ENCODE results near the gene ETV6.
A peak's percentile ranks its signal among the peaks of the same experiment; 100 is the strongest.

Gene ETV6

GRCh38 chr12:11655842-11656241, 6.4 kb downstream of the ETV6 start:
- Histone ChIP-seq H3K4me3 (ENCODE audit: extremely low read depth, insufficient read depth, low read length, poor library complexity, severe bottlenecking) (no peak overlapping the region), H3K4me1 (ENCODE audit: control insufficient read depth, insufficient read depth, low read length, poor library complexity, severe bottlenecking) (peaks cover 64% of the 10 kb centered on the region), H3K27ac (ENCODE audit: low read depth, low read length, severe bottlenecking) (no peak overlapping the region), H3K36me3 (ENCODE audit: control insufficient read depth, insufficient read depth, low read length) (peaks cover 18% of the 10 kb centered on the region), H3K9me3 (ENCODE audit: control insufficient read depth, low read length) (no peaks in the 10 kb centered on the region)
- WGBS, 2 experiments (ENCODE audit: insufficient coverage in 2 of 2), result 94 to 100% methylated on average over 2 to 3 of the region's 5 CpGs

GRCh38 chr12:11656550-11656949, 7.1 kb downstream of the ETV6 start:
- Histone ChIP-seq H3K4me1 (ENCODE audit: control insufficient read depth, insufficient read depth, low read length, poor library complexity, severe bottlenecking) (peaks cover 64% of the 10 kb centered on the region), H3K27ac (ENCODE audit: low read depth, low read length, severe bottlenecking) (no peak overlapping the region), H3K4me3 (ENCODE audit: extremely low read depth, insufficient read depth, low read length, poor library complexity, severe bottlenecking) (no peak overlapping the region), H3K9me3 (ENCODE audit: control insufficient read depth, low read length) (no peaks in the 10 kb centered on the region), H3K36me3 (ENCODE audit: control insufficient read depth, insufficient read depth, low read length) (peaks cover 23% of the 10 kb centered on the region)
- 76 to 95% methylated on average over 4 of the region's 4 CpGs for WGBS, 2 experiments (ENCODE audit: insufficient coverage in 2 of 2)

- no peak overlapping the region for H3K4me3 ChIP-seq (ENCODE audit: extremely low read depth, insufficient read depth, low read length, poor library complexity, severe bottlenecking)
- no peak overlapping the region for H3K27ac ChIP-seq (ENCODE audit: low read depth, low read length, severe bottlenecking)
- peaks cover 33% of the 10 kb centered on the region for H3K36me3 ChIP-seq (ENCODE audit: control insufficient read depth, insufficient read depth, low read length)
- H3K4me1 ChIP-seq (ENCODE audit: control insufficient read depth, insufficient read depth, low read length, poor library complexity, severe bottlenecking), result peaks cover 62% of the 10 kb centered on the region
- H3K9me3 ChIP-seq (ENCODE audit: control insufficient read depth, low read length), result no peaks in the 10 kb centered on the region
- WGBS, 2 experiments (ENCODE audit: insufficient coverage in 2 of 2), result 83 to 89% methylated on average over 3 to 5 of the region's 6 CpGs
Observed at GRCh38 chr12:11657511-11657910, 8.0 kb downstream of the ETV6 start.

GRCh38 chr12:11658791-11659190, 9.3 kb downstream of the ETV6 start:
- peak overlapping the region; percentile 51 for H3K27ac ChIP-seq (ENCODE audit: low read depth, low read length, severe bottlenecking)
- H3K4me1 ChIP-seq (ENCODE audit: control insufficient read depth, insufficient read depth, low read length, poor library complexity, severe bottlenecking), result peaks cover 58% of the 10 kb centered on the region
- peaks cover 38% of the 10 kb centered on the region for H3K36me3 ChIP-seq (ENCODE audit: control insufficient read depth, insufficient read depth, low read length)
- WGBS, 2 experiments (ENCODE audit: insufficient coverage in 2 of 2), result 71 to 93% methylated on average over 1 to 2 of the region's 2 CpGs
- no peaks in the 10 kb centered on the region for H3K9me3 ChIP-seq (ENCODE audit: control insufficient read depth, low read length)
- H3K4me3 ChIP-seq (ENCODE audit: extremely low read depth, insufficient read depth, low read length, poor library complexity, severe bottlenecking), result no peak overlapping the region

GRCh38 chr12:11660624-11661023, 11.2 kb downstream of the ETV6 start:
- WGBS, 2 experiments (ENCODE audit: insufficient coverage in 2 of 2), result 60 to 90% methylated on average over 1 of the region's 1 CpG
- Histone ChIP-seq H3K27ac (ENCODE audit: low read depth, low read length, severe bottlenecking) (no peak overlapping the region), H3K4me3 (ENCODE audit: extremely low read depth, insufficient read depth, low read length, poor library complexity, severe bottlenecking) (no peak overlapping the region), H3K36me3 (ENCODE audit: control insufficient read depth, insufficient read depth, low read length) (peaks cover 49% of the 10 kb centered on the region), H3K4me1 (ENCODE audit: control insufficient read depth, insufficient read depth, low read length, poor library complexity, severe bottlenecking) (peaks cover 53% of the 10 kb centered on the region), H3K9me3 (ENCODE audit: control insufficient read depth, low read length) (no peaks in the 10 kb centered on the region)

- WGBS, 2 experiments (ENCODE audit: insufficient coverage in 2 of 2), result 95% methylated on average over 6 to 7 of the region's 8 CpGs
- H3K9me3 ChIP-seq (ENCODE audit: control insufficient read depth, low read length), result no peaks in the 10 kb centered on the region
- peaks cover 43% of the 10 kb centered on the region for H3K36me3 ChIP-seq (ENCODE audit: control insufficient read depth, insufficient read depth, low read length)
- no peak overlapping the region for H3K27ac ChIP-seq (ENCODE audit: low read depth, low read length, severe bottlenecking)
- H3K4me3 ChIP-seq (ENCODE audit: extremely low read depth, insufficient read depth, low read length, poor library complexity, severe bottlenecking), result no peak overlapping the region
- peaks cover 52% of the 10 kb centered on the region for H3K4me1 ChIP-seq (ENCODE audit: control insufficient read depth, insufficient read depth, low read length, poor library complexity, severe bottlenecking)
Observed at GRCh38 chr12:11661491-11662089, 12.1 kb downstream of the ETV6 start.

GRCh38 chr12:11662369-11662768, 12.9 kb downstream of the ETV6 start:
- H3K36me3 ChIP-seq (ENCODE audit: control insufficient read depth, insufficient read depth, low read length), result peaks cover 42% of the 10 kb centered on the region
- H3K4me3 ChIP-seq (ENCODE audit: extremely low read depth, insufficient read depth, low read length, poor library complexity, severe bottlenecking), result no peak overlapping the region
- no peak overlapping the region for H3K27ac ChIP-seq (ENCODE audit: low read depth, low read length, severe bottlenecking)
- no peaks in the 10 kb centered on the region for H3K9me3 ChIP-seq (ENCODE audit: control insufficient read depth, low read length)
- H3K4me1 ChIP-seq (ENCODE audit: control insufficient read depth, insufficient read depth, low read length, poor library complexity, severe bottlenecking), result peaks cover 44% of the 10 kb centered on the region
- WGBS, 2 experiments (ENCODE audit: insufficient coverage in 2 of 2), result 92 to 97% methylated on average over 3 of the region's 3 CpGs

GRCh38 chr12:11663130-11663529, 13.7 kb downstream of the ETV6 start:
- Histone ChIP-seq H3K27ac (ENCODE audit: low read depth, low read length, severe bottlenecking) (no peak overlapping the region), H3K4me1 (ENCODE audit: control insufficient read depth, insufficient read depth, low read length, poor library complexity, severe bottlenecking) (peaks cover 36% of the 10 kb centered on the region), H3K9me3 (ENCODE audit: control insufficient read depth, low read length) (no peaks in the 10 kb centered on the region), H3K4me3 (ENCODE audit: extremely low read depth, insufficient read depth, low read length, poor library complexity, severe bottlenecking) (no peak overlapping the region), H3K36me3 (ENCODE audit: control insufficient read depth, insufficient read depth, low read length) (peaks cover 37% of the 10 kb centered on the region)
- WGBS, 2 experiments (ENCODE audit: insufficient coverage in 2 of 2), result 94 to 95% methylated on average over 6 of the region's 7 CpGs

- H3K27ac ChIP-seq (ENCODE audit: low read depth, low read length, severe bottlenecking), result no peak overlapping the region
- peaks cover 37% of the 10 kb centered on the region for H3K36me3 ChIP-seq (ENCODE audit: control insufficient read depth, insufficient read depth, low read length)
- H3K4me3 ChIP-seq (ENCODE audit: extremely low read depth, insufficient read depth, low read length, poor library complexity, severe bottlenecking), result no peak overlapping the region
- 89 to 96% methylated on average over 2 to 3 of the region's 3 CpGs for WGBS, 2 experiments (ENCODE audit: insufficient coverage in 2 of 2)
- H3K4me1 ChIP-seq (ENCODE audit: control insufficient read depth, insufficient read depth, low read length, poor library complexity, severe bottlenecking), result peaks cover 27% of the 10 kb centered on the region
- no peaks in the 10 kb centered on the region for H3K9me3 ChIP-seq (ENCODE audit: control insufficient read depth, low read length)
Observed at GRCh38 chr12:11664101-11664500, 14.6 kb downstream of the ETV6 start.

GRCh38 chr12:11666131-11667050, 16.9 kb downstream of the ETV6 start:
- peak overlapping the region; percentile 16 for H3K27ac ChIP-seq (ENCODE audit: low read depth, low read length, severe bottlenecking)
- no peak overlapping the region for H3K4me3 ChIP-seq (ENCODE audit: extremely low read depth, insufficient read depth, low read length, poor library complexity, severe bottlenecking)
- H3K4me1 ChIP-seq (ENCODE audit: control insufficient read depth, insufficient read depth, low read length, poor library complexity, severe bottlenecking), result peaks cover 20% of the 10 kb centered on the region
- WGBS, 2 experiments (ENCODE audit: insufficient coverage in 2 of 2), result 57 to 58% methylated on average over 10 to 11 of the region's 13 CpGs
- H3K9me3 ChIP-seq (ENCODE audit: control insufficient read depth, low read length), result no peaks in the 10 kb centered on the region
- peaks cover 34% of the 10 kb centered on the region for H3K36me3 ChIP-seq (ENCODE audit: control insufficient read depth, insufficient read depth, low read length)

- Histone ChIP-seq H3K4me1 (ENCODE audit: control insufficient read depth, insufficient read depth, low read length, poor library complexity, severe bottlenecking) (peaks cover 21% of the 10 kb centered on the region), H3K4me3 (ENCODE audit: extremely low read depth, insufficient read depth, low read length, poor library complexity, severe bottlenecking) (no peak overlapping the region), H3K27ac (ENCODE audit: low read depth, low read length, severe bottlenecking) (no peak overlapping the region), H3K36me3 (ENCODE audit: control insufficient read depth, insufficient read depth, low read length) (peaks cover 26% of the 10 kb centered on the region), H3K9me3 (ENCODE audit: control insufficient read depth, low read length) (no peaks in the 10 kb centered on the region)
- 81 to 92% methylated on average over 1 to 5 of the region's 5 CpGs for WGBS, 2 experiments (ENCODE audit: insufficient coverage in 2 of 2)
Observed at GRCh38 chr12:11667171-11667570, 17.7 kb downstream of the ETV6 start.

All from mesodermal cell (in vitro differentiated cells).